GM19467 (cell line): Measurements from ENCODE around the gene POLR3K.
"Not testable (repeated sequence)": the region's sequence is repeated elsewhere in the genome, so short reads cannot be mapped to it uniquely, and the experiment has no call there.

ENCODE experiments used
- ATAC-seq: cut with Tn5 transposase; IDR thresholded peaks from one replicate; pipeline ENCODE4 v1.9.1; 2021; ENCODE audit warnings: mild to moderate bottlenecking, moderate library complexity; ENCODE audit not compliant: unreplicated experiment

Gene POLR3K

GRCh38 chr16:47234-47633, 6.2 kb downstream of the POLR3K start:
- ATAC-seq = no peak

GRCh38 chr16:46510-46909, 6.9 kb downstream of the POLR3K start:
- ATAC-seq = not testable (repeated sequence)

GRCh38 chr16:45454-45853, 8.0 kb downstream of the POLR3K start:
- no peak for ATAC-seq

GRCh38 chr16:44655-45054, 8.8 kb downstream of the POLR3K start:
- no peak for ATAC-seq

GRCh38 chr16:43294-43693, 10.1 kb downstream of the POLR3K start:
- no peak for ATAC-seq

- no peak for ATAC-seq
Observed at GRCh38 chr16:42691-43090, 10.7 kb downstream of the POLR3K start.

GRCh38 chr16:42069-42457, 11.3 kb downstream of the POLR3K start:
- no peak for ATAC-seq

GRCh38 chr16:41439-42068, 11.9 kb downstream of the POLR3K start:
- ATAC-seq = no peak

GRCh38 chr16:38941-39892, 14.2 kb downstream of the POLR3K start:
- peak; percentile 62 for ATAC-seq

- ATAC-seq = not testable (repeated sequence)
Observed at GRCh38 chr16:38206-38605, 15.2 kb downstream of the POLR3K start.

- no peak for ATAC-seq
Observed at GRCh38 chr16:37511-37910, 15.9 kb downstream of the POLR3K start.

- no peak for ATAC-seq
Observed at GRCh38 chr16:36336-36984, 16.9 kb downstream of the POLR3K start.

- no peak for ATAC-seq
Observed at GRCh38 chr16:35678-36305, 17.6 kb downstream of the POLR3K start.

GRCh38 chr16:35011-35677, 18.3 kb downstream of the POLR3K start:
- no peak for ATAC-seq

GRCh38 chr16:34648-34987, 18.8 kb downstream of the POLR3K start:
- no peak for ATAC-seq

GRCh38 chr16:33877-34647, 19.3 kb downstream of the POLR3K start:
- ATAC-seq = no peak

GRCh38 chr16:33154-33876, 20.1 kb downstream of the POLR3K start:
- ATAC-seq = not testable (repeated sequence)

- not testable (repeated sequence) for ATAC-seq
Observed at GRCh38 chr16:30627-31026, 22.8 kb downstream of the POLR3K start.

GRCh38 chr16:25926-26348, 27.5 kb downstream of the POLR3K start:
- not testable (repeated sequence) for ATAC-seq
